Right lobe of liver (tissue), 6 donors: ENCODE data around the gene LGALS7. TPM values are rescaled to one million over a fixed set of nuclear protein-coding genes. Genes with fewer than 3 reads are reported as not detected.

Experiments used
- ATAC-seq, 4 donors: fragments of 200-7000 bp; cut with Tn5 transposase; one replicate each; pipeline ENCODE4 v1.9.1; 2020; ENCODE audit warnings: mild to moderate bottlenecking in 4 of 4, moderate library complexity in 4 of 4
- DNase-seq, 3 donors: peaks; one replicate each; pipeline ENCODE4 v3.0.0-alpha.2; 2020
- H3K27ac ChIP-seq, 3 donors: fragments of 200-600 bp; one replicate each; pipeline ENCODE4 v1.8.0; 2022
- H3K27me3 ChIP-seq, 2 donors: fragments of 200-600 bp; one replicate each; pipeline ENCODE4 v1.8.0; 2022
- H3K36me3 ChIP-seq, 4 donors: fragments of 200-600 bp; sonication (generic) in 1 of 4; one replicate each; pipeline versions ENCODE4 v1.5.1 to v1.8.0; 2017 to 2022; ENCODE audit warnings: control low read depth in 1 of 4
- H3K4me1 ChIP-seq, 4 donors: fragments of 200-600 bp; sonication (generic) in 1 of 4; one replicate each; pipeline versions ENCODE4 v1.5.1 to v1.8.0; 2017 to 2022; ENCODE audit warnings: control low read depth in 1 of 4
- H3K4me3 ChIP-seq, 3 donors: fragments of 200-600 bp; one replicate each; pipeline ENCODE4 v1.8.0; 2022
- H3K9me3 ChIP-seq, 4 donors: fragments of 200-600 bp; sonication (generic) in 1 of 4; one replicate each; pipeline versions ENCODE4 v1.5.1 to v1.8.0; 2017 to 2022; ENCODE audit warnings: control low read depth in 1 of 4
- CTCF ChIP-seq, 4 donors: fragments of 200-600 bp in 3 of 4; fragments of 450-650 bp in 1 of 4; IDR thresholded peaks; one replicate each; pipeline versions ENCODE4 v1.5.1 to v1.8.0; 2016 to 2022; ENCODE audit warnings: antibody characterized with exemption in 4 of 4, mild to moderate bottlenecking in 2 of 4
- POLR2A ChIP-seq: fragments of 450-650 bp; IDR thresholded peaks from one replicate; pipeline ENCODE4 v1.6.1; 2017; ENCODE audit warnings: antibody characterized with exemption, mild to moderate bottlenecking
- WGBS: methylation state at CpG from one replicate; pipeline ENCODE4 v1.1.6; 2018; ENCODE audit warnings: low coverage, low lambda C conversion rate; ENCODE audit not compliant: insufficient coverage; ENCODE audit errors: missing lambda C conversion rate; 5-methylcytosine and 5-hydroxymethylcytosine counted together
- intact Hi-C, 2 donors: fragments of 100-400 bp; cut with DNase I; formaldehyde crosslinking; loops; one replicate each; pipeline versions ENCODE4 v1.11.2 to v1.14.1; 2022
- total RNA-seq, 6 experiments: library from RNA; depleted of rRNA in 2 of 6; stranded (reverse); fragments of >200 nt in 2 of 6; fragmentation: NEBNext Ultra II Directional in 3 of 6; extraction: Animal tissue kit (Norgen Biotek cat#: 25700) in 3 of 6; gene quantifications; one replicate each; pipeline versions ENCODE4 v1.1.0 to v1.2.4, GENCODE V29; 2016 to 2023
- donor health status: DM: no; HTN: yes; CAD: no.
- donor health status: DM: no; HTN: no; CAD: no.
- donor health status: DM: no; HTN: no; CAD: no.
- donor health status: DM: no; HTN: yes; CAD: no.
- donor health status: DM: no; HTN: yes; CAD: no.

LGALS7 gene
- total RNA-seq, 6 experiments from 2014 or later = not detected

- Histone ChIP-seq H3K27me3 (no peaks in the 10 kb centered on the region), H3K27ac (peak overlapping the region in 2 of 3 donors; percentile 22 to 31), H3K36me3 (peaks cover 0 to 23% (median 4%) of the 10 kb centered on the region in 4 donors), H3K4me3 (no peak overlapping the region), H3K9me3 (no peaks in the 10 kb centered on the region), H3K4me1 (peaks cover 0 to 25% (median 3%) of the 10 kb centered on the region in 4 donors)
- intact Hi-C loops = no loop called here
- TF ChIP-seq CTCF (IDR thresholded peaks at IDR 0.05) (no peak), POLR2A (no peak)
- 38% methylated on average over 4 of the region's 6 CpGs for WGBS
- ATAC-seq (peak in 1 of 4 donors; percentile 1), DNase-seq (peak; percentile 25 to 55 (median 51))
These were observed 39.7 kb downstream of the LGALS7 start for GRCh38 chr19:38733493-38734175.

GRCh38 chr19:38733241-38733492, 40.1 kb downstream of the LGALS7 start:
- DNase-seq = peak in 1 of 3 donors; percentile 42
- ATAC-seq = no peak
- Histone ChIP-seq H3K4me3 (no peak overlapping the region), H3K36me3 (peaks cover 0 to 26% (median 4%) of the 10 kb centered on the region in 4 donors), H3K27ac (peak overlapping the region in 1 of 3 donors; percentile 31), H3K27me3 (no peaks in the 10 kb centered on the region), H3K4me1 (peaks cover 0 to 25% (median 3%) of the 10 kb centered on the region in 4 donors), H3K9me3 (no peaks in the 10 kb centered on the region)
- intact Hi-C loops = no loop called here
- no CpG with 5 or more reads among the region's 1 CpG for WGBS
- TF ChIP-seq POLR2A = no peak
- no peak for TF ChIP-seq CTCF (IDR thresholded peaks at IDR 0.05)

- peaks cover 0 to 31% (median 11%) of the 10 kb centered on the region in 4 donors for H3K36me3 ChIP-seq
- intact Hi-C loops = no loop called here
These were observed 41.5 kb downstream of the LGALS7 start for GRCh38 chr19:38731654-38732301.

More at GRCh38 chr19:38731654-38732301, 41.5 kb downstream of the LGALS7 start:
- WGBS = 39% methylated on average over 7 of the region's 10 CpGs
- Histone ChIP-seq H3K4me1 (peaks cover 0 to 25% (median 3%) of the 10 kb centered on the region in 4 donors), H3K27me3 (no peaks in the 10 kb centered on the region), H3K9me3 (no peaks in the 10 kb centered on the region), H3K27ac (peak overlapping the region in 2 of 3 donors; percentile 43 to 47), H3K4me3 (no peak overlapping the region)
- ATAC-seq (peak; percentile 12 to 64 (median 31)), DNase-seq (peak; percentile 38 to 72 (median 70))
- TF ChIP-seq POLR2A = no peak
- peak in 1 of 4 donors; percentile 4 for TF ChIP-seq CTCF (IDR thresholded peaks at IDR 0.05)
